ENCODE results near the gene LRP1B.

Gene LRP1B

GRCh38 chr2:142040556-142040955 is 90.3 kb downstream of the LRP1B start:
- no peak for DNase-seq

GRCh38 chr2:142038826-142039225 is 92.0 kb downstream of the LRP1B start:
- DNase-seq, result no peak

- no peak for DNase-seq
Observed at GRCh38 chr2:142037744-142038143, 93.1 kb downstream of the LRP1B start.

DNA sequence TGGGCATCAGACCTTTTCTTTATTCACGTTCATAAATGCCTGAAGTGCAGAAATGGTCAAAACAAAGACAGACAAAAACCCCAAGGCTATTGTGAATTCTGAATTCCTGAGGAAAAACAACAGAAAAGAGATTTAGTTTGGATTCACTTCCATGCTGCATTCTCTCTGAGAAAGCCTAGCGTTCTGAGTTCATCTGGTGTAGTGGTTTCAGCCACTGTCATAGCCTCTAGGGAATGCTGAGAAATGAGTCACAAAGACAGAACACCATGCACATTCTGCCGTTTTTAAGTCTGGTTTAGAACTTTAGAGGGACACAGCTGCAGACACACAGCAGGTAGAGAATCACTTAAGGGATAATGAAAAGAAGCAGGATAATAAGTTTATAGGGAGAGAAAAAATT is 93.8 kb downstream of the LRP1B start:
- no peak for DNase-seq

DNA sequence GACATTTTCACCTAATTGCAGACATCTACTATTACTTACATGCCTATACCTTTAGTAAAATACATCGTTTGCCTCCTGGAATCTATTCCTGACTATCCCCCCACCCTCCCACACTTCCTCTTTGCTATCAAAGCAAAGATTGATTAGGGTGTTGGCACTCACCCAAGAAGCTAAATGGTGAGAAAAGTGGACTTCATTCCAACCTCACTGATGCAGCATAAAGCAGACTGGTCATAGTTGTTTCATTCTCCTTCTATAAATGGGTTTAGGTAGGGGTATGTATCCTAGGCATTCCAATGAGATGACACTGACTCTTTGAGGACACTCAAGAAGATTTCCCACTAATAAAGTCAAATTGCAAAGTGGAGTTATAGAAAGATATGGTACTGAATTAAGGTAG is 97.4 kb downstream of the LRP1B start:
- DNase-seq, result no peak

- DNase-seq, result no peak
Observed at GRCh38 chr2:142031656-142032055, 99.2 kb downstream of the LRP1B start.

- no peak for DNase-seq
Observed at GRCh38 chr2:142030735-142031134, 100.1 kb downstream of the LRP1B start.

DNA sequence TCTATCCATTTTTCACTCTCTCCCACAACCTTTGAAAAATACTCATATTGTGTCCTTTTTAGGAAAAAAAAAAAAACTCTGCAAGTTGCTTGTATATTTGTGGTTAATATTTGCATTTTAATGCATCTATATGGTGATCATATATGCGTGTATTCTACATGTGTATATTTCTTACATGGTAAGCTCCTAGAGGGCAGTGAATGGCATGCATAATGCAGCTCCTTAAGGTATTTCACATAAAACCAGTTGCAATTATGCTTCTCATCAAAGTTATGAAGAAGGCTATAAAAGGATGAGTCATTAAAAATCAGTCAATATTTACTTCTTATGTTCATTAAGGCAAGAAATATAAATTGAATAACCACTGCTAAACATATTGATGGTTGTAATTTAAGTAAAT is 100.8 kb downstream of the LRP1B start:
- DNase-seq, result no peak

DNA sequence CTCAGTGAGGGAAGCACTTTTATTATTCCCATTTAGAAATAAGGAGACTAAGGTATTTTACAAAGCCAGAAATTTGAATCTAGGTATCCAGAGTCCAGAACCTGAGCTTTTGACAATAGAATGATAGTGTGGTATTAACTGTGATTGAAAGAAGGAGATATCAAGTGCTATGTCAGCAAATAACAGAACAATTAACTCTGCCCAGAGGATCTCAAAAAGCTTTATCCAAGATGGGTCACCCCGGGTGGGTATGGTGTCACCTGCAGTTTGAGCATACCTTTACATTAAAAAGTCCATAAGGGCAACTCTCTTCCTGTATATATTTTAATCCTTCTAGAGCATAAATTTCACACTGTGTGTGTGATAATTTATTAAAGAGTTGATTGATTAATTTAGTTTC is 105.4 kb downstream of the LRP1B start:
- no peak for DNase-seq

GRCh38 chr2:142020368-142020767 is 110.4 kb downstream of the LRP1B start:
- no peak for DNase-seq

- peak; percentile 21 for DNase-seq
Observed at GRCh38 chr2:142014536-142014935, 116.3 kb downstream of the LRP1B start.

GRCh38 chr2:142012797-142013196 is 118.0 kb downstream of the LRP1B start:
- no peak for DNase-seq

GRCh38 chr2:142010477-142011270 is 120.1 kb downstream of the LRP1B start:
- no peak for DNase-seq

- no peak for DNase-seq
Observed at GRCh38 chr2:142008135-142008744, 122.6 kb downstream of the LRP1B start.

GRCh38 chr2:141994066-141994465 is 136.8 kb downstream of the LRP1B start:
- no peak for DNase-seq

DNA sequence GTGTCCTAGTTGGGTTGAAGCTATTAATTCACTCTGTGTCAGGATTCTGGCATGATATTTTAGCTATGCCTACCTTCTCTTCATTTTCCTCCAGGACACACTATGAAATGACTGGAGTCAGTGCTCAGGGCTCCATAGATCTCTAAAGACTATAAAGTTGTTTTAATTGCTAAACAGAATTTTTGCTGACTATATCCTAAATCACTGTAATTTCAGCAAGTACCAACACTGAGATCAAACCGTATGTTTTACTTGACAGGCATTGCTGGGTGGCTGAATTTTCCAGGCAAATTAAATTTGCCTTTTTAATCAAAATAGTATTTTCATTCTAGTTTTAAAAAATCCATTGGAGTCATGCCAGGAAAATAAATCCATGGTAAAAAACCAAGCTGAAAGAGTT is 138.1 kb downstream of the LRP1B start:
- no peak for DNase-seq

DNA sequence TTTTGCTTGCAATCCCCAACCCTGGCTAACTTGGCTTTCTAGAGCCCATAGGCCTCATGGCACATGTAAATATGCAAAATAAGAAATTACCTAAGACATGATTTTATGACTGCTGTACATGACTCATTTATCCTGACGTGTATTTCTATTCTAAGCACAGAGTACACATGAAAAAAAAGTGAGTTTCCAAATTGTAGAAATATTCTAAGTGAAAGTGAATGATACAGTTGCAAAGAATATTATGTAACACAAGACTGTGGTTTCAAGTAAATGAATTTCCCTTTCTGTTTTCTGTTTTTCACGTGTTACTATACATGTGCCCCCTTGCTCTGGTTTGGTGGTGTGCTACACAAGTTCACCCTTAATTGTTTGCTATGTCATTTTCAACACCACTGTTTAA is 162.4 kb downstream of the LRP1B start:
- peak; percentile 80 for DNase-seq

GRCh38 chr2:141967980-141968379 is 162.8 kb downstream of the LRP1B start:
- no peak for DNase-seq

DNA sequence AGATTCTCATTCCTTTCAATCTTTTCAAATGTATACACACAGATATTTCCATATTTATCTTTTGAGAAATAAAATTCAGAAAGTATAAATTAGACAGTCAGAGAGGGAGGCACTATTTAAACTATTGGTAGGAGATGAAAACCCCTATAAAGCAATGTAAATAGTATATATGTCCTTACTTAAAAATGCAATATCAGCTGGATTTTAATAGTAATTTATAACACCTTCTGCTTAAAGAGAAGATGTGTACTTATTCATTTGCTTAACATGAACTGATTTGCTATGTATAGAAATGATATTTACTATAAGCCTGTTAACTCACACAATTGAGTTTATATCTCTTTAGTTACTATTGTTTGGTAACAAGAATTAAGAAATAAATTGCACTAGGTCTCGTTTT is 163.3 kb downstream of the LRP1B start:
- DNase-seq, result no peak

DNA sequence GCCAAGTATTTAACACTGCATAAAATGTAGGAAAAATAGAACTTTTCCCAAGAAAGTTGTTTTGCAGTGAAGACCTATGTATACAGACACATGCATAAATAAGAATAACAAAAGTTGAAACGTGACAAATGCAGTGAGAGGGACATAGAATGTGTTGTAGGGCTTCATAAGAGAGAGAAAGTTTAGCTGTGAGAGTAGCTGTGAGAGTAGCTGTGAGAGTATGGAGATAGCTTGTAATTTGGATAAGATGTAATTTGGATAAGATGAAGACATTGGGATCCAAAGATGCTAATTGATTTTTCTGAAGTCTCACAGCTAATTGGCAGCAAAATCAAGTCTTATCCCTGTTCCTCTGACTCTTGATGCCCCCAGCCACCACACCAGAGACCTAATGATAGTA is 170.9 kb downstream of the LRP1B start:
- DNase-seq, result no peak

DNA sequence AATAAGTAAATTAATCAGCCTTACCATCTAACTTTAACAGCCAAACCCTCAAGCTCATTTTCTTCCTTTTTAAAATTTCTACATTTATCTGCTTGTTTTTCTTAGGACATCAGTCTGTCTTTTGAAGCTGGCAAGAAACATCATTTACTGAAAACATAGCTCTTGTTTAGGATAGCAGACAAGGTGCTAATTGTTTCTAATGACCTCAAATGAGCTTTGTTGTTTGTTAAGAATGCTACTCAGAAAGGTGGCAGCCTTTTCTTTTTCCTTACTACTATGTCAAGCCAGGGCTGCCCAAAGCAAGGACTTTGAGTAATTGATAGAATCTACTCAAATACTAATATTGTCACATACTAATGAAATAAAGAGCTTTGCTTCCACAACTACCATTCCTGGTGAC is 171.8 kb downstream of the LRP1B start:
- no peak for DNase-seq

GRCh38 chr2:141957827-141958450 is 172.9 kb downstream of the LRP1B start:
- no peak for DNase-seq

- no peak for DNase-seq
Observed at GRCh38 chr2:141957321-141957720, 173.5 kb downstream of the LRP1B start.

GRCh38 chr2:141947396-141948114 is 183.3 kb downstream of the LRP1B start:
- no peak for DNase-seq

All from MV-4-11 (cell line).